Measurements from ENCODE around the gene B4GALNT2. TPM values are rescaled to one million over a fixed set of nuclear protein-coding genes. Genes with fewer than 3 reads are reported as not detected.
A peak's percentile ranks its signal among the peaks of the same experiment; 100 is the strongest.

Gene B4GALNT2
- total and polyA plus RNA-seq, 2 donors from 2014 or later, result 1.3 to 4.3 TPM

DNA sequence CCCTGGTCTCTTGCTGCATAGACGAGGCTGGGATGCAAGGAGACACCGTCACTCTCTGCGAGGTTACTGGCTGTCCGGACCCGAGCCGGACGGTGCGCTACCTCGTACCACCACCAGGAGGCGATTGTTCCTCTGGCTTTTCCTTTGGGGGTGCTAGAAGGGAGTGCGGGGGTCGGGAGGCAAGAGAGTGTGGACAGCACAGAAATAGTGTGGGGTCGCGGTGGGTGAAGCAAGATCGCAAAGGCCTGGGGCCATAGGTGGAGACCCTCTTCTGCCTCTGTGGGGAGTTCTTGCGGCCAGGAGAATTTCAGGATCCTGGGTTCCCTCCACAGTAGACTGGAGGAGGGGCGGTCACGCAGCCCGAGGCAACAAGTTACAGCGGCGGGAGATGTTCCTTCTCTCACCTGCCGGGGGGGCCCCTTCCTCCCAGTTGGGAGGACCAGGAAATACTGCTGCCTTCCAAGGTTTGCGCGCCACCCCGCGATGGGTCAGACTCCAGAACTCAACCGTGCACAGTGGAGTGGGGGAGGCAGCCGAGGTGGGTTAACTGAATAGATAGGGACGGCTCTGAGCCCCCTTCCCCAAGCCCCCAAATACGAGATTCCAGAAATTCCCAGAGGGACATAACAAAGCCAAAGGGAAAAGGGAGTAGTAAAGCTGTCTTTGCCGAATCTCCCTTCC lies 91.1 kb downstream of the B4GALNT2 start:
- TF ChIP-seq, protein P1, sequence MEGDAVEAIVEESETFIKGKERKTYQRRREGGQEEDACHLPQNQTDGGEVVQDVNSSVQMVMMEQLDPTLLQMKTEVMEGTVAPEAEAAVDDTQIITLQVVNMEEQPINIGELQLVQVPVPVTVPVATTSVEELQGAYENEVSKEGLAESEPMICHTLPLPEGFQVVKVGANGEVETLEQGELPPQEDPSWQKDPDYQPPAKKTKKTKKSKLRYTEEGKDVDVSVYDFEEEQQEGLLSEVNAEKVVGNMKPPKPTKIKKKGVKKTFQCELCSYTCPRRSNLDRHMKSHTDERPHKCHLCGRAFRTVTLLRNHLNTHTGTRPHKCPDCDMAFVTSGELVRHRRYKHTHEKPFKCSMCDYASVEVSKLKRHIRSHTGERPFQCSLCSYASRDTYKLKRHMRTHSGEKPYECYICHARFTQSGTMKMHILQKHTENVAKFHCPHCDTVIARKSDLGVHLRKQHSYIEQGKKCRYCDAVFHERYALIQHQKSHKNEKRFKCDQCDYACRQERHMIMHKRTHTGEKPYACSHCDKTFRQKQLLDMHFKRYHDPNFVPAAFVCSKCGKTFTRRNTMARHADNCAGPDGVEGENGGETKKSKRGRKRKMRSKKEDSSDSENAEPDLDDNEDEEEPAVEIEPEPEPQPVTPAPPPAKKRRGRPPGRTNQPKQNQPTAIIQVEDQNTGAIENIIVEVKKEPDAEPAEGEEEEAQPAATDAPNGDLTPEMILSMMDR (IDR thresholded peaks at IDR 0.05; ENCODE audit: borderline replicate concordance, extremely low read depth, insufficient read depth), result peak; percentile 66
- H3K9me3 ChIP-seq (ENCODE audit: control insufficient read depth in 2 of 3, insufficient read depth in 1 of 3, low read length in 3 of 3), result no peaks in the 10 kb centered on the region
- FAIRE-seq (no peak), DNase-seq (peak; percentile 65 to 84 (median 74))
- H3K4me3 ChIP-seq (ENCODE audit: low read length in 3 of 3), result peak overlapping the region in 1 of 3 donors; percentile 29
- intact Hi-C loops (cut with DNase I), result no loop called here
- no peak overlapping the region for H3K9ac ChIP-seq (ENCODE audit: low read length in 3 of 3)
- H3K27me3 ChIP-seq (ENCODE audit: control insufficient read depth, insufficient read depth, low read length), result peaks cover 19% of the 10 kb centered on the region
- H3K36me3 ChIP-seq (ENCODE audit: control insufficient read depth in 2 of 3, insufficient read depth in 3 of 3, low read length in 3 of 3), result no peaks in the 10 kb centered on the region
- H3K27ac ChIP-seq (ENCODE audit: low read depth in 2 of 2, low read length in 2 of 2), result no peak overlapping the region
- H3K4me1 ChIP-seq (ENCODE audit: control insufficient read depth in 2 of 3, insufficient read depth in 2 of 3, low read depth in 1 of 3, low read length in 3 of 3), result peaks cover 0 to 13% (median 6%) of the 10 kb centered on the region in 3 donors

DNA sequence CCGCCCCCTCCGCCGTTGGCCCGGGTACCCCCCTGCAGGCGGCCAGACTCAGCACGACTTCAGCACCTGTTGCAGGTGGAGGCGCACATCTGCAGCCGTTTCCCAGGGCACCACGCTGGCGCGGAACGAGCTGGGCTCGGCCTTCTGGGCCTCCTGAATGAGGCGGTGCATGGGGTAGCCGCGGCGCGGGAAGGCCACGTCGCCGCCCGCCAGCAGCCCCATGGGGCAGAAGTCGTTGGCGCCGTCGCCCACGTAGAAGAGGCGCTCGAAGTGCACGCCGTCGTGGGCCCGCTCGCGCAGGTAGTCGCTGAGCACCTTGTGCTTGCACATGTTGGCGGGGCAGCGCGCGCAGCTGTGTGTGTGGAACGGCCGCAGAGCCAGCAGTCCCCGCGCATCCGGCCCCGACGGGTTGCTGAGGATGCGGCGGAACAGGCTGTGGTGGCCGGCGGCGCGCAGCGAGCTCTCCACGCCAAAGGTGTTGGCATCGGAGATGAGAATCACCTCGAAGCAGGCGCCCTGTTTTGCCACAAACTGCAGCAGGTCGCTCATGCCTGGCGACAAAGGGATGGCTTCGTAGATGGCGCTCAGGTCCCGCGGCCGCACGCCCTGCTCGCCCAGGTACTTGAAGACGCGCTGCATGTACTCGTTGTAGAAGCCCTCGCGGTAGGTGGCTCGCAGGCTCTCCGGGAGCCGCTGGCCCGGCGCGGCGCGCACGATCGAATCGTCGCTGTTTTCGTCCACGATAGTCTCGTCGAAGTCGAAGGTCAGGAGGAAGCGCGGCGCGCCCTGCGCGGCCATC lies 91.8 kb downstream of the B4GALNT2 start:
- TF ChIP-seq, protein P1 (IDR thresholded peaks at IDR 0.05; ENCODE audit: borderline replicate concordance, extremely low read depth, insufficient read depth), result no peak
- peak overlapping the region in 1 of 3 donors; percentile 29 for H3K4me3 ChIP-seq (ENCODE audit: low read length in 3 of 3)

DNA sequence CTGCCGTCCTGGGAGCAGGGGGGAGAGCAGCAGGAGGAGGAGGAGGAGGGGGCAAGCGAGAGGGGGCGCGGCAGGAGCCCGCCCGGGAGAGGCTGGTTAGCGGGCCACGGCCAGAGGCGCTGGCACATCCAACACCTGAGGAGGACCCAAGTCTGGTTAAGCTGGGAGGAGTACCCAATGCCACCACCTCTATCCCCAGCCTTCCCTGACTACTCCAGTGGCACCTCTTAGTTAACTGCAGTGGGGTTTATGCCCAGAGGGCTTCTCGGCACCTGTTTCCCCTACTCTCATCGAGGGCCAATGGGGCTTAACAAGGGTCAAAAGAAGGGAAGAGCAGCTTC lies 92.4 kb downstream of the B4GALNT2 start:
- TF ChIP-seq, protein P1 (IDR thresholded peaks at IDR 0.05; ENCODE audit: borderline replicate concordance, extremely low read depth, insufficient read depth), result no peak
- no peak overlapping the region for H3K4me3 ChIP-seq (ENCODE audit: low read length in 3 of 3)
- no peak overlapping the region for H3K27ac ChIP-seq (ENCODE audit: low read depth in 2 of 2, low read length in 2 of 2)
- peaks cover 0 to 15% (median 6%) of the 10 kb centered on the region in 3 donors for H3K4me1 ChIP-seq (ENCODE audit: control insufficient read depth in 2 of 3, insufficient read depth in 2 of 3, low read depth in 1 of 3, low read length in 3 of 3)
- peaks cover 23% of the 10 kb centered on the region for H3K27me3 ChIP-seq (ENCODE audit: control insufficient read depth, insufficient read depth, low read length)
- intact Hi-C loops (cut with DNase I), result loop anchor here (5.0 kb wide), 1 partner anchor 43 kb away; no protein-coding TSS in a partner anchor
- no peaks in the 10 kb centered on the region for H3K36me3 ChIP-seq (ENCODE audit: control insufficient read depth in 2 of 3, insufficient read depth in 3 of 3, low read length in 3 of 3)
- DNase-seq (peak in 1 of 5 donors; percentile 73), FAIRE-seq (no peak)
- H3K9me3 ChIP-seq (ENCODE audit: control insufficient read depth in 2 of 3, insufficient read depth in 1 of 3, low read length in 3 of 3), result no peaks in the 10 kb centered on the region
- H3K9ac ChIP-seq (ENCODE audit: low read length in 3 of 3), result no peak overlapping the region

More for the DNA sequence above, 91.8 kb downstream of the B4GALNT2 start:
- no peak overlapping the region for H3K27ac ChIP-seq (ENCODE audit: low read depth in 2 of 2, low read length in 2 of 2)
- H3K9me3 ChIP-seq (ENCODE audit: control insufficient read depth in 2 of 3, insufficient read depth in 1 of 3, low read length in 3 of 3), result no peaks in the 10 kb centered on the region
- peaks cover 0 to 13% (median 6%) of the 10 kb centered on the region in 3 donors for H3K4me1 ChIP-seq (ENCODE audit: control insufficient read depth in 2 of 3, insufficient read depth in 2 of 3, low read depth in 1 of 3, low read length in 3 of 3)
- DNase-seq (peak; percentile 43 to 84 (median 51)), FAIRE-seq (no peak)
- H3K9ac ChIP-seq (ENCODE audit: low read length in 3 of 3), result no peak overlapping the region
- H3K36me3 ChIP-seq (ENCODE audit: control insufficient read depth in 2 of 3, insufficient read depth in 3 of 3, low read length in 3 of 3), result no peaks in the 10 kb centered on the region
- H3K27me3 ChIP-seq (ENCODE audit: control insufficient read depth, insufficient read depth, low read length), result peaks cover 20% of the 10 kb centered on the region
- intact Hi-C loops (cut with DNase I), result no loop called here

All from kidney (tissue), 14 donors.